Activated CD4-positive, alpha-beta T cell treated with anti-CD3 and anti-CD28 coated beads, Interleukin-2, amount 10 ng/mL, durations not matched to agents 7 days and 5 days (primary cell): ENCODE measurements around the gene CCDC74A. TPM values are rescaled to one million over a fixed set of nuclear protein-coding genes. Genes with fewer than 3 reads are reported as not detected.
"Not testable (repeated sequence)": the region's sequence is repeated elsewhere in the genome, so short reads cannot be mapped to it uniquely, and the experiment has no call there.

ENCODE experiments used
- CTCF ChIA-PET: fragments of 350-600 bp; sonication (Branson Sonifier 250); formaldehyde crosslinking; loops from one replicate; lab custom pipeline; 2021; ENCODE audit warnings: antibody characterized with exemption; lab: Charles Lee
- POLR2A ChIA-PET: fragments of 350-600 bp; sonication (Branson Sonifier 250); formaldehyde crosslinking; loops from one replicate; lab custom pipeline; 2021; ENCODE audit warnings: antibody characterized with exemption; lab: Charles Lee
- DNase-seq: peaks from one replicate; pipeline ENCODE4 v3.0.0-alpha.2; 2020
- H3K27ac Mint-ChIP-seq: one replicate; pipeline ENCODE4 v1.8.0; 2021; ENCODE audit warnings: mild to moderate bottlenecking, moderate library complexity, mixed read lengths
- H3K27me3 Mint-ChIP-seq: one replicate; pipeline ENCODE4 v1.8.0; 2021; ENCODE audit warnings: mixed read lengths
- H3K36me3 Mint-ChIP-seq: one replicate; pipeline ENCODE4 v1.8.0; 2021; ENCODE audit warnings: low read depth, mixed read lengths
- H3K4me1 Mint-ChIP-seq: one replicate; pipeline ENCODE4 v1.8.0; 2021; ENCODE audit warnings: mixed read lengths
- H3K4me3 Mint-ChIP-seq: one replicate; pipeline ENCODE4 v1.8.0; 2021; ENCODE audit warnings: mild to moderate bottlenecking, moderate library complexity, mixed read lengths
- H3K9me3 Mint-ChIP-seq: one replicate; pipeline ENCODE4 v1.8.0; 2021; ENCODE audit warnings: mixed read lengths
- total RNA-seq, 2 experiments: library from RNA; stranded (reverse); gene quantifications; one replicate each; pipeline ENCODE4 v1.2.3, GENCODE V29; 2021

Gene CCDC74A
- total RNA-seq, 2 experiments from 2014 or later: 3.0 to 3.2 TPM

- H3K36me3 Mint-ChIP-seq, H3K9me3 Mint-ChIP-seq, H3K27ac Mint-ChIP-seq, DNase-seq, POLR2A ChIA-PET, H3K4me1 Mint-ChIP-seq, H3K4me3 Mint-ChIP-seq, CTCF ChIA-PET: not testable (repeated sequence)
- H3K27me3 Mint-ChIP-seq: peaks cover 13% of the 10 kb centered on the region
Observed at GRCh38 chr2:131535951-131536826, 8.5 kb downstream of the CCDC74A start.

GRCh38 chr2:131536841-131537240, 9.2 kb downstream of the CCDC74A start:
- H3K4me1 Mint-ChIP-seq, POLR2A ChIA-PET, H3K36me3 Mint-ChIP-seq: not testable (repeated sequence)

DNA sequence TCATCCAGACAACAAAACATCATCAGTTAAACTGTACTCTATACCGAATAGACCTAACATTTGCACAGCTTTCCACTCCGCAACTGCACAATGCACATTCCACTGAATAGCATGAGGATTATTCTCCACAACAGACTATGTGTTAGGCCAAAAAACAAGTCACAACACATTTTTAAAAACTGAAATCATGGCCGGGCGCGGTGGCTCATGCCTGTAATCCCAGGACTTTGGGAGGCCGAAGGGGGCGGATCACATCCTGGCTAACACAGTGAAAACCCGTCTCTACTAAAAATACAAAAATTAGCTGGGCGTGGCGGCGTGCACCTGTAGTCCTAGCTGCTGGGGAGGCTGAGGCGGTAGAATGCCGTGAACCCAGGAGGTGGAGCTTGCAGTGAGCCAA, 11.2 kb downstream of the CCDC74A start:
- CTCF ChIA-PET, DNase-seq, H3K27ac Mint-ChIP-seq, H3K4me3 Mint-ChIP-seq, H3K9me3 Mint-ChIP-seq, H3K36me3 Mint-ChIP-seq, POLR2A ChIA-PET, H3K4me1 Mint-ChIP-seq: not testable (repeated sequence)
- H3K27me3 Mint-ChIP-seq: peaks cover 16% of the 10 kb centered on the region

More at GRCh38 chr2:131536841-131537240, 9.2 kb downstream of the CCDC74A start:
- H3K4me3 Mint-ChIP-seq, DNase-seq, CTCF ChIA-PET, H3K27ac Mint-ChIP-seq, H3K9me3 Mint-ChIP-seq: not testable (repeated sequence)
- peaks cover 16% of the 10 kb centered on the region for H3K27me3 Mint-ChIP-seq

DNA sequence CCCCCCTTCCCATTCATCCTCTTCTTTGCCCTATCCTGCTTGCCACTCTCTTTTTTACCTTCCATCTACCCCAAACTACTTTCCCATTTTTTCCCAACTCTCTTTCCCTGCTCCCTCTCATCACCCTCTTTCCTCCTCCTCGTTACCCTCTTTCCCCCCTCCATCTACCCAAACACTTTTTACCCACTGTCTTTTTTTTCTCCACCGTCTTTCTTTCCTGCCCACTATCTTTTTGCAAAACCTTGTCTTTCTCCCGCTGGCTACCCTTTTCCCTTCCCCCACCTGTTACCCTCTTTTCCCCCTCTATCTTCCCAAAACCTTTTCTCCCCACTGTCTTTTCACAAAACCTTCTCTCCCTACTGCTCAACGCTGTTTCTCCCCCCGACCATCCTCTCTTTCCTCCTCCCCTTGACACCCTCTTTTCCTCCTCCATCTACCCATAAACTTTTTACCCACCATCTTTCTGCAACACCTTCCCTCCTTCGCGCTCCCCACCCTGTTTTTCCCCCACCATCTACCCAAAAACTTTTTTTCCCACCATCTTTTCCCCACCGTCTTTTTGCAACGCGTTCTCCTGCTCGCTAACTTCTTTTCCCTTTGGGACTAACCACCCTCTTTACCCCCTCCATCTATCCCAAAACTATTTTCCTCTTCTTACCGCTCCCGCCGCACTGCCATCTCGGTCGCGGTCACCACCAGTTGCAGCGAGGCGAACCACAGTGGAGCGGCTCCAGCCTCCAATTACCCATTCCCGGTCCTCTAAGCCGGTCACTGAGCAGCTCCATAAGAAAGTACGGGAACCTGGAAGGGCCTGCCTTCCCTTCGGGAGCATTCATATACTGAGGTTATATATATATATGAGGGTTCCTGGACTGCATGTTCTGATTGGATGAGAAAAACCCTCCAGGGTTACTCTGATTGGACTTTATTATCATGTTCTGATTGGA, 15.0 kb downstream of the CCDC74A start:
- H3K27ac Mint-ChIP-seq: no peak overlapping the region
- no peaks in the 10 kb centered on the region for H3K4me1 Mint-ChIP-seq
- DNase-seq: no peak
- H3K27me3 Mint-ChIP-seq: peaks cover 19% of the 10 kb centered on the region
- H3K36me3 Mint-ChIP-seq: no peaks in the 10 kb centered on the region
- H3K9me3 Mint-ChIP-seq: no peaks in the 10 kb centered on the region
- no peak overlapping the region for H3K4me3 Mint-ChIP-seq
- ChIA-PET POLR2A (no interaction called here), CTCF (no interaction called here)

- Mint-ChIP-seq H3K27ac (no peak overlapping the region), H3K36me3 (no peaks in the 10 kb centered on the region), H3K4me1 (no peaks in the 10 kb centered on the region), H3K4me3 (no peak overlapping the region), H3K9me3 (no peaks in the 10 kb centered on the region), H3K27me3 (peaks cover 25% of the 10 kb centered on the region)
- DNase-seq: no peak
- POLR2A ChIA-PET: no interaction called here
- CTCF ChIA-PET: no interaction called here
Observed at GRCh38 chr2:131543385-131543891, 15.8 kb downstream of the CCDC74A start.

- peaks cover 20% of the 10 kb centered on the region for H3K27me3 Mint-ChIP-seq
- H3K9me3 Mint-ChIP-seq, H3K36me3 Mint-ChIP-seq, H3K4me1 Mint-ChIP-seq, H3K4me3 Mint-ChIP-seq, POLR2A ChIA-PET, H3K27ac Mint-ChIP-seq, CTCF ChIA-PET, DNase-seq: not testable (repeated sequence)
Observed at GRCh38 chr2:131544006-131544812, 16.5 kb downstream of the CCDC74A start.

DNA sequence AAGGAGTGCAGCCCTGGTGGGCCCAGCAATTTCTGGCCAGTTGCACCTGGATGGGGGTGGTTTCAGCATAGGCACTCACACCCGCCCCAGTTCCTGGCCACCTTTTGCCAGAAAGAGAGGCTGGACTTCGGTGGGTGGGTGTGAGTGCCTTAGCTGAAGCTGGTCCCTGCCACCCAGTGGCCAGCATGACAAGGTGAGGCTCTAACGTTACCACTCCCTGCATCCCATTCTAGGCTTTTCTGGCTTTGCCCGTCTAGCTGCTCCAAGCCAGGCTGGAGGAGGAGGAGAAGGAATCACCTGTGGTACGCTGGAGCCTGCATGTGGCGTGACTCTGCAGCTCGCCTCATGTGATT, 17.1 kb downstream of the CCDC74A start:
- DNase-seq, H3K4me3 Mint-ChIP-seq, POLR2A ChIA-PET, H3K9me3 Mint-ChIP-seq, CTCF ChIA-PET, H3K4me1 Mint-ChIP-seq, H3K36me3 Mint-ChIP-seq, H3K27ac Mint-ChIP-seq: not testable (repeated sequence)
- H3K27me3 Mint-ChIP-seq: peaks cover 21% of the 10 kb centered on the region

DNA sequence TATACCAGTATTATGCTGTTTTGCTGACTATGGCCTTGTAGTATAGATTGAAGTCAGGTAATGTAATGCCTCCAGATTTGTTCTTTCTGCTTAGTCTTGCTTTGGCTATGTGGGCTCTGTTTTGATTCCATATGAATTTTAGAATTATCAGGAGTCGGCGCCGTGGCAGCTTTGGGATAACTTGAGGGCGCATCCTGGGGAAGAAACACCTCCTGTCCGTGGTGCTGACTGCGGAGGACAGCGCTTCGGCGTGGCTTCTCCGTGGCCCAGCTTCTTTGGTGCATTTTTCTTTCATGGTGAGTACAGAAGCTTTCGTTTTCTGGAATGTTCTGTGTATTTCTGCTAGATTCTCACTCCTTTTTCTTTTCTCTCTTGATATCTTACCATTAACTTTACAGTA, 25.2 kb downstream of the CCDC74A start:
- ChIA-PET CTCF (no interaction called here), POLR2A (no interaction called here)
- H3K4me3 Mint-ChIP-seq: no peak overlapping the region
- DNase-seq: no peak
- H3K27ac Mint-ChIP-seq: no peak overlapping the region
- no peaks in the 10 kb centered on the region for H3K36me3 Mint-ChIP-seq
- no peaks in the 10 kb centered on the region for H3K4me1 Mint-ChIP-seq
- H3K9me3 Mint-ChIP-seq: no peaks in the 10 kb centered on the region
- H3K27me3 Mint-ChIP-seq: peaks cover 31% of the 10 kb centered on the region

- no peaks in the 10 kb centered on the region for H3K36me3 Mint-ChIP-seq
- peaks cover 25% of the 10 kb centered on the region for H3K27me3 Mint-ChIP-seq
- H3K9me3 Mint-ChIP-seq: no peaks in the 10 kb centered on the region
- DNase-seq: no peak
- CTCF ChIA-PET: no interaction called here
- no peaks in the 10 kb centered on the region for H3K4me1 Mint-ChIP-seq
- no peak overlapping the region for H3K4me3 Mint-ChIP-seq
- H3K27ac Mint-ChIP-seq: no peak overlapping the region
- POLR2A ChIA-PET: no interaction called here
Observed at GRCh38 chr2:131556998-131557397, 29.3 kb downstream of the CCDC74A start.

DNA sequence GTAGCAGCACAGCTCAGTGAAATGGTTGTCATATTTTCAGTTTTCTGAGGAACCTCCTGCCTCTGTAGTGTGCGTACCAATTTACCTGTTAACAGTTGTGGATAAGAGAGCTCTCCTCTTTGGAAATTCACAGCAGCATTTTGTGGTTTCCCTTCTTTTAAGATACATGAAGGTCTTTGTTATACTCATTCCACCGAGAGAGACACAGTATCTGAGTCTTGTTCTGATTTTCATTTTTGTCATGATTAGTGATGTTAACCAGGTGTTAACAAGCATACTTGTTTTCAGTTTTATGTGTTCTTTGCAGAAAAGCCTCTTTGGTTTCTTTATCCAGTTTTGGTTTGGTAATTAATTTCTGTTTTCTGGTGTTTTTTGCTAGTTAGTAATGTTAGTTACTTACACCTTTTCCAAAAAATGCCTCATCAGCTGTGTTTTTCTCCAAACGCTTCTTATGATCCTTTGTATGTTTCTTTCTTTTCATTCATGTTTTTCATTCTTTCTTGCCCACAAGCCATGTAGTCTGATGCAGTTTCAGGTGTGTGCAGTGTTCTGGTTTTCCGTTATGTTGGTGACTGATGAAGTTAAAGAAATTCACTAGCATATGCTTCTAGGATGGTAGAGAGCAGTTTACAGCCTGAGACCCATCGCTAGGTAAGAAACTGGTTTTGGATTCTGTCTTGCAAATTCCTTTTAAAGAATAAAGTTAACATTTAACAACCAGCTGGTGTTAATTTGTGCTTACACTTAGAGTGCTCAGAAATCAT, 30.1 kb downstream of the CCDC74A start:
- Mint-ChIP-seq H3K9me3 (no peaks in the 10 kb centered on the region), H3K36me3 (no peaks in the 10 kb centered on the region), H3K4me3 (no peak overlapping the region), H3K27me3 (peaks cover 28% of the 10 kb centered on the region), H3K27ac (no peak overlapping the region), H3K4me1 (no peaks in the 10 kb centered on the region)
- DNase-seq: no peak
- CTCF ChIA-PET: no interaction called here
- POLR2A ChIA-PET: no interaction called here

- ChIA-PET POLR2A (no interaction called here), CTCF (no interaction called here)
- H3K27ac Mint-ChIP-seq: no peak overlapping the region
- H3K36me3 Mint-ChIP-seq: no peaks in the 10 kb centered on the region
- H3K27me3 Mint-ChIP-seq: peaks cover 54% of the 10 kb centered on the region
- DNase-seq: no peak
- H3K4me1 Mint-ChIP-seq: no peaks in the 10 kb centered on the region
- no peaks in the 10 kb centered on the region for H3K9me3 Mint-ChIP-seq
- no peak overlapping the region for H3K4me3 Mint-ChIP-seq
Observed at GRCh38 chr2:131566371-131566770, 38.7 kb downstream of the CCDC74A start.

GRCh38 chr2:131567891-131568290, 40.2 kb downstream of the CCDC74A start:
- ChIA-PET POLR2A (no interaction called here), CTCF (no interaction called here)
- DNase-seq: no peak
- Mint-ChIP-seq H3K27me3 (peaks cover 56% of the 10 kb centered on the region), H3K4me3 (no peak overlapping the region), H3K9me3 (no peaks in the 10 kb centered on the region), H3K27ac (no peak overlapping the region), H3K36me3 (no peaks in the 10 kb centered on the region), H3K4me1 (no peaks in the 10 kb centered on the region)
